A549 (cell line): ENCODE measurements around the gene DCUN1D1. TPM values are rescaled to one million over a fixed set of nuclear protein-coding genes. Genes with fewer than 3 reads are reported as not detected.
A peak's percentile ranks its signal among the peaks of the same experiment; 100 is the strongest.

Source experiments
- ATAC-seq, 2 experiments: fragments of 200-7000 bp in 1 of 2; fragments of >200 bp in 1 of 2; cut with Nextera tagmentation in 1 of 2; cut with Tn5 transposase in 1 of 2; 3 replicates each; pipeline versions ENCODE4 v1.8.0 to v1.9.1; 2018 to 2020; ENCODE audit warnings: mild to moderate bottlenecking in 1 of 2, moderate library complexity in 1 of 2
- CTCF ChIA-PET: fragments of 300-600 bp; sonication (Branson Sonifier 250); formaldehyde crosslinking; extraction: SDS; loops from one replicate; lab custom pipeline; 2021; ENCODE audit warnings: antibody characterized with exemption, inconsistent platforms; lab: Yijun Ruan, JAX
- POLR2A ChIA-PET: fragments of 350-600 bp; formaldehyde crosslinking; extraction: SDS; loops from one replicate; lab custom pipeline; 2021; ENCODE audit warnings: antibody characterized with exemption, inconsistent platforms; lab: Yijun Ruan, JAX
- DNase-seq, 2 experiments: peaks; one replicate each; pipeline versions ENCODE4 v3.0.0 to v3.0.0-alpha.2; 2011 to 2016; ENCODE audit warnings: low read depth in 1 of 2, low spot score in 1 of 2
- FAIRE-seq: peaks from 2 replicates; lab custom pipeline; 2011; peaks lifted over from hg19 to GRCh38; lab: Jason Lieb, UNC
- H3K27ac ChIP-seq, 2 experiments: fragments of >200 bp; sonication (Bioruptor Twin); formaldehyde crosslinking; 3 replicates each; pipeline ENCODE4 v1.5.1; 2016 to 2017
- H3K4me1 ChIP-seq: fragments of >200 bp; sonication (Bioruptor Twin); formaldehyde crosslinking; 3 replicates; pipeline ENCODE4 v1.6.1; 2016
- H3K4me2 ChIP-seq: fragments of >200 bp; sonication (Bioruptor Twin); formaldehyde crosslinking; 3 replicates; pipeline ENCODE4 v1.6.1; 2016
- H3K4me3 ChIP-seq: fragments of >200 bp; sonication (Bioruptor Twin); formaldehyde crosslinking; 3 replicates; pipeline ENCODE4 v1.5.1; 2016
- H3K9me3 ChIP-seq: fragments of >200 bp; sonication (Bioruptor Twin); formaldehyde crosslinking; 3 replicates; pipeline ENCODE4 v1.6.1; 2016
- CBX8 ChIP-seq: fragments of 200-600 bp; sonication (generic); IDR thresholded peaks from 2 replicates; pipeline ENCODE4 v1.6.1; 2016
- CHD4 ChIP-seq: fragments of 200-600 bp; sonication (generic); IDR thresholded peaks from 2 replicates; pipeline ENCODE4 v1.6.1; 2016; ENCODE audit warnings: antibody characterized with exemption, mild to moderate bottlenecking, borderline replicate concordance
- EHMT2 ChIP-seq: fragments of 200-600 bp; sonication (generic); IDR thresholded peaks from 2 replicates; pipeline ENCODE4 v1.6.1; 2016; ENCODE audit warnings: antibody characterized with exemption, low read depth, mild to moderate bottlenecking, moderate library complexity
- EP300 ChIP-seq, 2 experiments: fragments of >200 bp; sonication (Bioruptor Twin); formaldehyde crosslinking; IDR thresholded peaks; 2 replicates in 1 of 2; 3 replicates in 1 of 2; pipeline ENCODE4 v1.6.1; 2016 to 2017
- ESRRA ChIP-seq: fragments of 150-350 bp; IDR thresholded peaks from 2 replicates; pipeline ENCODE4 v1.6.1; 2014; ENCODE audit warnings: mild to moderate bottlenecking, low read length, borderline replicate concordance
- FOXS1 ChIP-seq: fragments of 250-450 bp; sonication (Bioruptor Pico); IDR thresholded peaks from 2 replicates; pipeline ENCODE4 v1.5.0; 2020; ENCODE audit warnings: mild to moderate bottlenecking, moderate library complexity
- GATA3 ChIP-seq: IDR thresholded peaks from 2 replicates; pipeline ENCODE4 v1.6.1; 2012; ENCODE audit warnings: borderline replicate concordance
- HOXB13 ChIP-seq: fragments of 250-450 bp; sonication (Bioruptor Pico); IDR thresholded peaks from 2 replicates; pipeline ENCODE4 v1.5.0; 2020; ENCODE audit warnings: low read depth, mild to moderate bottlenecking, moderate library complexity
- JUN ChIP-seq, 2 experiments: fragments of >200 bp; sonication (Bioruptor Twin); formaldehyde crosslinking; IDR thresholded peaks; 2 replicates in 1 of 2; 3 replicates in 1 of 2; pipeline ENCODE4 v1.6.1; 2016 to 2017
- JUNB ChIP-seq: fragments of >200 bp; sonication (Bioruptor Twin); formaldehyde crosslinking; IDR thresholded peaks from 2 replicates; pipeline ENCODE4 v1.6.1; 2016
- MAFK ChIP-seq: fragments of 450-650 bp; IDR thresholded peaks from 2 replicates; pipeline ENCODE4 v1.6.1; 2014; ENCODE audit not compliant: partially characterized antibody
- REST ChIP-seq: fragments of 200-600 bp; sonication (generic); IDR thresholded peaks from 2 replicates; pipeline ENCODE4 v1.6.1; 2016; ENCODE audit warnings: antibody characterized with exemption, mild to moderate bottlenecking, moderate library complexity
- RFX5 ChIP-seq: fragments of 450-650 bp; IDR thresholded peaks from 2 replicates; pipeline ENCODE4 v1.7.1; 2014; ENCODE audit warnings: antibody characterized with exemption, mild to moderate bottlenecking, moderate library complexity
- SREBF2 ChIP-seq: fragments of 450-650 bp; IDR thresholded peaks from 2 replicates; pipeline ENCODE4 v1.6.1; 2014; ENCODE audit warnings: mild to moderate bottlenecking, moderate library complexity
- TP53 ChIP-seq: fragments of 250-450 bp; sonication (Bioruptor Pico); IDR thresholded peaks from 2 replicates; pipeline ENCODE4 v1.5.0; 2021; ENCODE audit warnings: mild to moderate bottlenecking, moderate library complexity
- ZC3H11A ChIP-seq: fragments of 450-650 bp; IDR thresholded peaks from 2 replicates; pipeline ENCODE4 v1.6.1; 2014; ENCODE audit warnings: antibody characterized with exemption, mild to moderate bottlenecking
- WGBS: methylation state at CpG from one replicate; pipeline ENCODE4 v1.1.6; 2017; ENCODE audit errors: missing lambda C conversion rate; 5-methylcytosine and 5-hydroxymethylcytosine counted together
- polyA plus RNA-seq, 4 experiments: library from polyadenylated mRNA; depleted of rRNA in 3 of 4; stranded (reverse); fragments of >200 nt; fragmentation: RNase III in 1 of 4; extraction: RNeasy Plus Mini Kit Qiagen cat#74134 plus additional on column Dnase treatment in 1 of 4; gene quantifications; 2 replicates in 3 of 4; 3 replicates in 1 of 4; pipeline ENCODE4 v1.2.3, GENCODE V29; 2011 to 2017
- TF ChIP-seq, protein P1 (sequence below): fragments of 450-650 bp; IDR thresholded peaks from 2 replicates; pipeline ENCODE4 v1.6.1; 2014; ENCODE audit warnings: antibody characterized with exemption
- TF ChIP-seq, protein P2 (sequence below): fragments of 250-450 bp; sonication (Bioruptor Pico); IDR thresholded peaks from 2 replicates; pipeline ENCODE4 v1.5.0; 2021; ENCODE audit warnings: mild to moderate bottlenecking, moderate library complexity, borderline replicate concordance
- TF ChIP-seq, protein P3 (sequence below): fragments of >200 bp; sonication (Bioruptor Twin); formaldehyde crosslinking; IDR thresholded peaks from 3 replicates; pipeline ENCODE4 v1.5.1; 2016
- TF ChIP-seq, protein P4 (sequence below): IDR thresholded peaks from 2 replicates; pipeline ENCODE4 v1.6.1; 2012

Gene DCUN1D1
- polyA plus RNA-seq, 2 of the 4 experiments (the other 2 are of a cell fraction), result 20.3 to 34.4 TPM

- ATAC-seq (no peak), DNase-seq (no peak), FAIRE-seq (no peak)
- H3K4me1 ChIP-seq, result peaks cover 29% of the 10 kb centered on the region
- H3K9me3 ChIP-seq, result no peaks in the 10 kb centered on the region
- H3K4me2 ChIP-seq, result no peak overlapping the region
- no peak overlapping the region for H3K27ac ChIP-seq
- peak; percentile 56 for TF ChIP-seq MAFK
- TF ChIP-seq, protein P1, sequence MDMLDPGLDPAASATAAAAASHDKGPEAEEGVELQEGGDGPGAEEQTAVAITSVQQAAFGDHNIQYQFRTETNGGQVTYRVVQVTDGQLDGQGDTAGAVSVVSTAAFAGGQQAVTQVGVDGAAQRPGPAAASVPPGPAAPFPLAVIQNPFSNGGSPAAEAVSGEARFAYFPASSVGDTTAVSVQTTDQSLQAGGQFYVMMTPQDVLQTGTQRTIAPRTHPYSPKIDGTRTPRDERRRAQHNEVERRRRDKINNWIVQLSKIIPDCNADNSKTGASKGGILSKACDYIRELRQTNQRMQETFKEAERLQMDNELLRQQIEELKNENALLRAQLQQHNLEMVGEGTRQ, result no peak
- TF ChIP-seq, all 56 proteins: peak for 1
- POLR2A ChIA-PET, result no interaction called here
- CTCF ChIA-PET, result interaction anchor here (0.6 kb wide), 1 partner anchor 265 kb away, joined by 3 read pairs; no protein-coding TSS in a partner anchor
- H3K4me3 ChIP-seq, result no peak overlapping the region
- 87% methylated on average over 1 of the region's 1 CpG for WGBS
Observed at GRCh38 chr3:182964179-182964578, 16.2 kb downstream of the DCUN1D1 start.

DNA sequence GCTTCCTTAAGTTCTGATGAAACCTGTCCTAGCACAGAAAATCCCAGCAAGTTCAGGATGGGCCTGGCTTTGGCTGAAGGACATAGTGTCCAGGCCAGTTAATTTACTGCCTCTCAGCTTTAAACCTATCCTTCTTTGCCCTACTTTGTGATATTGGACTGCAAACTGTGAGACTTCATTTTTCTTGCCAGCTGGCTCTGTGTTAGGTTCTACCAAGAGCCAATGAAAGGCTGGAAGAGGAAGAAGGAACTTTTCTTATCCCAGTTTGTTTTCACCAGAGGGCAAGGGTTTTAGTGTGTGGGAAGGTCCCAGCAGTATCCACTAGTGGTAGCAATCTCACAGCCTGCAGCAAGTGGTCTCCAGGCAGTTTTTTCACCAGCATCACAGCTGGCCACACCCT, 18.2 kb downstream of the DCUN1D1 start:
- Histone ChIP-seq H3K4me2 (no peak overlapping the region), H3K27ac (no peak overlapping the region), H3K4me3 (no peak overlapping the region), H3K4me1 (peaks cover 10% of the 10 kb centered on the region; the same call in 2 of the 3 replicates), H3K9me3 (no peaks in the 10 kb centered on the region)
- ATAC-seq, result peak; percentile 30 to 59; a peak in 4 of 6 replicates
- FAIRE-seq, result no peak
- TF ChIP-seq, protein P2, sequence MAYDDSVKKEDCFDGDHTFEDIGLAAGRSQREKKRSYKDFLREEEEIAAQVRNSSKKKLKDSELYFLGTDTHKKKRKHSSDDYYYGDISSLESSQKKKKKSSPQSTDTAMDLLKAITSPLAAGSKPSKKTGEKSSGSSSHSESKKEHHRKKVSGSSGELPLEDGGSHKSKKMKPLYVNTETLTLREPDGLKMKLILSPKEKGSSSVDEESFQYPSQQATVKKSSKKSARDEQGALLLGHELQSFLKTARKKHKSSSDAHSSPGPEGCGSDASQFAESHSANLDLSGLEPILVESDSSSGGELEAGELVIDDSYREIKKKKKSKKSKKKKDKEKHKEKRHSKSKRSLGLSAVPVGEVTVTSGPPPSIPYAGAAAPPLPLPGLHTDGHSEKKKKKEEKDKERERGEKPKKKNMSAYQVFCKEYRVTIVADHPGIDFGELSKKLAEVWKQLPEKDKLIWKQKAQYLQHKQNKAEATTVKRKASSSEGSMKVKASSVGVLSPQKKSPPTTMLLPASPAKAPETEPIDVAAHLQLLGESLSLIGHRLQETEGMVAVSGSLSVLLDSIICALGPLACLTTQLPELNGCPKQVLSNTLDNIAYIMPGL, result no peak
- TF ChIP-seq EP300 (IDR thresholded peaks at IDR 0.05) (no peak), JUN (IDR thresholded peaks at IDR 0.05) (no peak), ZC3H11A (no peak), GATA3 (no peak), RFX5 (no peak), SREBF2 (no peak), HOXB13 (CRISPR knock-in tag) (no peak), JUNB (no peak), TP53 (CRISPR knock-in tag) (no peak), CHD4 (no peak), CBX8 (no peak), REST (no peak), FOXS1 (no peak), EHMT2 (no peak), ESRRA (no peak)
- TF ChIP-seq, protein P1, result no peak
- TF ChIP-seq, protein P3, sequence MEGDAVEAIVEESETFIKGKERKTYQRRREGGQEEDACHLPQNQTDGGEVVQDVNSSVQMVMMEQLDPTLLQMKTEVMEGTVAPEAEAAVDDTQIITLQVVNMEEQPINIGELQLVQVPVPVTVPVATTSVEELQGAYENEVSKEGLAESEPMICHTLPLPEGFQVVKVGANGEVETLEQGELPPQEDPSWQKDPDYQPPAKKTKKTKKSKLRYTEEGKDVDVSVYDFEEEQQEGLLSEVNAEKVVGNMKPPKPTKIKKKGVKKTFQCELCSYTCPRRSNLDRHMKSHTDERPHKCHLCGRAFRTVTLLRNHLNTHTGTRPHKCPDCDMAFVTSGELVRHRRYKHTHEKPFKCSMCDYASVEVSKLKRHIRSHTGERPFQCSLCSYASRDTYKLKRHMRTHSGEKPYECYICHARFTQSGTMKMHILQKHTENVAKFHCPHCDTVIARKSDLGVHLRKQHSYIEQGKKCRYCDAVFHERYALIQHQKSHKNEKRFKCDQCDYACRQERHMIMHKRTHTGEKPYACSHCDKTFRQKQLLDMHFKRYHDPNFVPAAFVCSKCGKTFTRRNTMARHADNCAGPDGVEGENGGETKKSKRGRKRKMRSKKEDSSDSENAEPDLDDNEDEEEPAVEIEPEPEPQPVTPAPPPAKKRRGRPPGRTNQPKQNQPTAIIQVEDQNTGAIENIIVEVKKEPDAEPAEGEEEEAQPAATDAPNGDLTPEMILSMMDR, result no peak
- TF ChIP-seq, protein P4, sequence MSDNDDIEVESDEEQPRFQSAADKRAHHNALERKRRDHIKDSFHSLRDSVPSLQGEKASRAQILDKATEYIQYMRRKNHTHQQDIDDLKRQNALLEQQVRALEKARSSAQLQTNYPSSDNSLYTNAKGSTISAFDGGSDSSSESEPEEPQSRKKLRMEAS, result no peak
- ChIA-PET CTCF (interaction anchor here (1.5 kb wide), 1 partner anchor 9 kb away, joined by 3 read pairs; no protein-coding TSS in a partner anchor), POLR2A (no interaction called here)
- DNase-seq, result no peak
